HepG2 (cell line): Measurements from ENCODE around the gene TRIM27. TPM values are rescaled to one million over a fixed set of nuclear protein-coding genes. Genes with fewer than 3 reads are reported as not detected.

Source experiments
- CC2D1A ChIP-seq: sonication (generic); formaldehyde crosslinking; IDR thresholded peaks from 2 replicates; pipeline ENCODE4 v1.8.1; 2023; ENCODE audit warnings: mild to moderate bottlenecking, missing genetic modification reagents
- ELF4 ChIP-seq: sonication (generic); formaldehyde crosslinking; IDR thresholded peaks from 2 replicates; pipeline ENCODE4 v1.5.0; 2020; ENCODE audit warnings: missing genetic modification reagents, mild to moderate bottlenecking, moderate library complexity, borderline replicate concordance
- FOXO1 ChIP-seq: sonication (generic); formaldehyde crosslinking; IDR thresholded peaks from 2 replicates; pipeline ENCODE4 v1.4.0; 2020; ENCODE audit warnings: missing genetic modification reagents
- HIVEP1 ChIP-seq: sonication (generic); formaldehyde crosslinking; IDR thresholded peaks from 2 replicates; pipeline ENCODE4 v1.4.0; 2020; ENCODE audit warnings: mild to moderate bottlenecking, missing genetic modification reagents
- HNF4G ChIP-seq, 2 experiments: sonication (generic) in 1 of 2; formaldehyde crosslinking in 1 of 2; IDR thresholded peaks; 2 replicates each; pipeline versions ENCODE4 v1.4.0 to v1.6.1; 2011 to 2020; ENCODE audit warnings: borderline replicate concordance in 2 of 2, low read depth in 2 of 2, mild to moderate bottlenecking in 2 of 2, low read length in 1 of 2, missing genetic modification reagents in 1 of 2, moderate library complexity in 1 of 2
- HOXA3 ChIP-seq: sonication (generic); formaldehyde crosslinking; IDR thresholded peaks from 2 replicates; pipeline ENCODE4 v1.5.0; 2020; ENCODE audit warnings: missing genetic modification reagents
- KDM4B ChIP-seq: sonication (generic); formaldehyde crosslinking; IDR thresholded peaks from 2 replicates; pipeline ENCODE4 v1.4.0; 2020; ENCODE audit warnings: missing genetic modification reagents
- NCOA2 ChIP-seq: sonication (generic); formaldehyde crosslinking; IDR thresholded peaks from 2 replicates; pipeline ENCODE4 v1.8.0; 2022; ENCODE audit warnings: inconsistent platforms
- NR2F6 ChIP-seq, 2 experiments: IDR thresholded peaks; 2 replicates each; pipeline ENCODE4 v1.6.1; 2016; ENCODE audit warnings: antibody characterized with exemption in 1 of 2, mild to moderate bottlenecking in 1 of 2
- ONECUT2 ChIP-seq: sonication (generic); formaldehyde crosslinking; IDR thresholded peaks from 2 replicates; pipeline ENCODE4 v1.4.0; 2020; ENCODE audit warnings: missing genetic modification reagents
- PHF20 ChIP-seq: sonication (generic); formaldehyde crosslinking; IDR thresholded peaks from 2 replicates; pipeline ENCODE4 v1.5.0; 2020; ENCODE audit warnings: mild to moderate bottlenecking, missing genetic modification reagents
- PITX1 ChIP-seq: sonication (generic); formaldehyde crosslinking; IDR thresholded peaks from 2 replicates; pipeline ENCODE4 v1.5.1; 2020; ENCODE audit warnings: mild to moderate bottlenecking, missing genetic modification reagents
- POLR2AphosphoS5 ChIP-seq: IDR thresholded peaks from 2 replicates; pipeline ENCODE4 v1.6.1; 2012; ENCODE audit warnings: low read depth, low read length
- RCOR2 ChIP-seq: IDR thresholded peaks from 2 replicates; pipeline ENCODE4 v1.6.1; 2016; ENCODE audit warnings: missing biosample characterization, missing genetic modification reagents
- SRSF4 ChIP-seq: fragments of 200-400 bp; formaldehyde crosslinking; IDR thresholded peaks from one replicate; pipeline ENCODE4 v1.6.1; 2018; ENCODE audit warnings: mild to moderate bottlenecking, low read depth, low read length, moderate library complexity; ENCODE audit not compliant: poor library complexity, severe bottlenecking
- TCF7L2 ChIP-seq: IDR thresholded peaks from 2 replicates; pipeline ENCODE4 v1.6.1; 2011; ENCODE audit warnings: mild to moderate bottlenecking, low read depth, low read length, moderate library complexity
- ZBTB38 ChIP-seq: sonication (generic); formaldehyde crosslinking; IDR thresholded peaks from 2 replicates; pipeline ENCODE4 v1.5.1; 2020; ENCODE audit warnings: mild to moderate bottlenecking, missing genetic modification reagents
- ZMAT3 ChIP-seq: sonication (generic); formaldehyde crosslinking; conservative IDR thresholded peaks from 2 replicates; pipeline ENCODE4 v1.7.0; 2021; ENCODE audit warnings: missing genetic modification reagents
- ZNF124 ChIP-seq: sonication (generic); formaldehyde crosslinking; IDR thresholded peaks from 2 replicates; pipeline ENCODE4 v1.4.0; 2020; ENCODE audit warnings: missing genetic modification reagents
- ZNF260 ChIP-seq: sonication (generic); formaldehyde crosslinking; IDR thresholded peaks from 2 replicates; pipeline ENCODE4 v1.4.0; 2020; ENCODE audit warnings: missing genetic modification reagents, low read depth, mild to moderate bottlenecking, borderline replicate concordance
- ZNF441 ChIP-seq: sonication (generic); formaldehyde crosslinking; IDR thresholded peaks from 2 replicates; pipeline ENCODE4 v1.7.0; 2021; ENCODE audit warnings: missing genetic modification reagents, borderline replicate concordance
- ZNF660 ChIP-seq: sonication (generic); formaldehyde crosslinking; IDR thresholded peaks from 2 replicates; pipeline ENCODE4 v1.5.1; 2020; ENCODE audit warnings: mild to moderate bottlenecking, low read depth, missing genetic modification reagents, borderline replicate concordance
- ZNF672 ChIP-seq: sonication (generic); formaldehyde crosslinking; IDR thresholded peaks from 2 replicates; pipeline ENCODE4 v1.8.1; 2022; ENCODE audit warnings: missing genetic modification reagents
- ZNF674 ChIP-seq: sonication (generic); formaldehyde crosslinking; IDR thresholded peaks from 2 replicates; pipeline ENCODE4 v1.5.0; 2020; ENCODE audit warnings: low read depth, mild to moderate bottlenecking, missing genetic modification reagents
- polyA plus RNA-seq, 8 experiments: library from polyadenylated mRNA; depleted of rRNA in 3 of 8; stranded (reverse) in 7 of 8; unstranded in 1 of 8; fragments of >200 nt; fragmentation: Illumina TruSeq in 4 of 8; extraction: Trizol in 4 of 8; gene quantifications; 2 replicates each; pipeline versions ENCODE4 v1.2.1 to v1.2.3, GENCODE V29; 2011 to 2016; ENCODE audit warnings: low read depth in 4 of 8, missing spikeins in 1 of 8, mixed read lengths in 1 of 8; ENCODE audit not compliant: insufficient read depth in 1 of 8
- total RNA-seq, 5 experiments: library from RNA; depleted of rRNA; stranded (reverse); fragments of >200 nt; fragmentation: Illumina TruSeq; extraction: Trizol; gene quantifications; 2 replicates each; pipeline ENCODE4 v1.2.3, GENCODE V29; 2016; ENCODE audit warnings: low read depth in 1 of 5
- TF ChIP-seq, protein P1 (sequence below): sonication (generic); formaldehyde crosslinking; IDR thresholded peaks from 2 replicates; pipeline ENCODE4 v1.5.1; 2020; ENCODE audit warnings: mild to moderate bottlenecking, missing genetic modification reagents
- TF ChIP-seq, protein P2 (sequence below): sonication (generic); formaldehyde crosslinking; IDR thresholded peaks from 2 replicates; pipeline ENCODE4 v1.4.0; 2020; ENCODE audit warnings: mild to moderate bottlenecking, missing genetic modification reagents
- TF ChIP-seq, protein P3 (sequence below): IDR thresholded peaks from 2 replicates; pipeline ENCODE4 v1.6.1; 2018; ENCODE audit warnings: missing genetic modification reagents, mild to moderate bottlenecking, missing compliant biosample characterization

Gene TRIM27
- total and polyA plus RNA-seq, 2 of the 13 experiments (the other 11 are each of a cell fraction or from before 2014, with no cell fraction given), result 88.6 to 112 TPM

GRCh38 chr6:28947831-28948270 is 24.1 kb upstream of the TRIM27 start (continued):
- TF ChIP-seq, protein P1, sequence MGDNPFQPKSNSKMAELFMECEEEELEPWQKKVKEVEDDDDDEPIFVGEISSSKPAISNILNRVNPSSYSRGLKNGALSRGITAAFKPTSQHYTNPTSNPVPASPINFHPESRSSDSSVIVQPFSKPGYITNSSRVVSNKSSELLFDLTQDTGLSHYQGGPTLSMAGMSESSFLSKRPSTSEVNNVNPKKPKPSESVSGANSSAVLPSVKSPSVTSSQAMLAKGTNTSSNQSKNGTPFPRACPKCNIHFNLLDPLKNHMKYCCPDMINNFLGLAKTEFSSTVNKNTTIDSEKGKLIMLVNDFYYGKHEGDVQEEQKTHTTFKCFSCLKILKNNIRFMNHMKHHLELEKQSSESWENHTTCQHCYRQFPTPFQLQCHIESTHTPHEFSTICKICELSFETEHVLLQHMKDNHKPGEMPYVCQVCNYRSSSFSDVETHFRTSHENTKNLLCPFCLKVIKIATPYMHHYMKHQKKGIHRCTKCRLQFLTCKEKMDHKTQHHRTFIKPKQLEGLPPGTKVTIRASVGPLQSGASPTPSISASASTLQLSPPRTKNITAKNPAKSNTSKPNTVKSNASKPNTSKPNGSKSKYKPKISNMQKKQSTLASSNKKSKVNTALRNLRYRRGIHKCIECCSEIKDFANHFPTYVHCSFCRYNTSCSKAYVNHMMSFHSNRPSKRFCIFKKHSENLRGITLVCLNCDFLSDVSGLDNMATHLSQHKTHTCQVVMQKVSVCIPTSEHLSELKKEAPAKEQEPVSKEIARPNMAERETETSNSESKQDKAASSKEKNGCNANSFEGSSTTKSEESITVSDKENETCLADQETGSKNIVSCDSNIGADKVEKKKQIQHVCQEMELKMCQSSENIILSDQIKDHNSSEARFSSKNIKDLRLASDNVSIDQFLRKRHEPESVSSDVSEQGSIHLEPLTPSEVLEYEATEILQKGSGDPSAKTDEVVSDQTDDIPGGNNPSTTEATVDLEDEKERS (CRISPR knock-in tag), result no peak
- TF ChIP-seq ELF4 (CRISPR knock-in tag) (no peak), ZMAT3 (no peak), CC2D1A (no peak), SRSF4 (no peak), NR2F6 (IDR thresholded peaks at IDR 0.05) (peak; percentile 39; the same call in 1 of the 2 replicates), NR2F6 (CRISPR knock-in tag; IDR thresholded peaks at IDR 0.05) (peak; percentile 47; the same call in 1 of the 2 replicates), PITX1 (CRISPR knock-in tag) (peak; percentile 57; the same call in 1 of the 2 replicates), HIVEP1 (CRISPR knock-in tag) (no peak), FOXO1 (CRISPR knock-in tag) (0 out of 2 replicates have a peak, but pooled peaks have one; percentile 33), ZNF672 (CRISPR knock-in tag) (no peak), TCF7L2 (no peak), HOXA3 (CRISPR knock-in tag) (peak; percentile 34; the same call in 1 of the 2 replicates), ZBTB38 (CRISPR knock-in tag) (peak; percentile 50; the same call in 1 of the 2 replicates), KDM4B (CRISPR knock-in tag) (no peak), PHF20 (CRISPR knock-in tag) (no peak), ZNF260 (no peak), HNF4G (IDR thresholded peaks at IDR 0.05; ENCODE audit: borderline replicate concordance, low read depth, low read length) (no peak), HNF4G (CRISPR knock-in tag; IDR thresholded peaks at IDR 0.05; ENCODE audit: borderline replicate concordance, low read depth) (no peak), ZNF124 (CRISPR knock-in tag) (peak; percentile 64; the same call in 1 of the 2 replicates), ZNF674 (CRISPR knock-in tag) (no peak), ZNF441 (CRISPR knock-in tag) (0 out of 2 replicates have a peak, but pooled peaks have one; percentile 29), ZNF660 (CRISPR knock-in tag) (no peak), RCOR2 (no peak), NCOA2 (CRISPR knock-in tag) (no peak), ONECUT2 (CRISPR knock-in tag) (no peak), POLR2AphosphoS5 (no peak)
- TF ChIP-seq, protein P2, sequence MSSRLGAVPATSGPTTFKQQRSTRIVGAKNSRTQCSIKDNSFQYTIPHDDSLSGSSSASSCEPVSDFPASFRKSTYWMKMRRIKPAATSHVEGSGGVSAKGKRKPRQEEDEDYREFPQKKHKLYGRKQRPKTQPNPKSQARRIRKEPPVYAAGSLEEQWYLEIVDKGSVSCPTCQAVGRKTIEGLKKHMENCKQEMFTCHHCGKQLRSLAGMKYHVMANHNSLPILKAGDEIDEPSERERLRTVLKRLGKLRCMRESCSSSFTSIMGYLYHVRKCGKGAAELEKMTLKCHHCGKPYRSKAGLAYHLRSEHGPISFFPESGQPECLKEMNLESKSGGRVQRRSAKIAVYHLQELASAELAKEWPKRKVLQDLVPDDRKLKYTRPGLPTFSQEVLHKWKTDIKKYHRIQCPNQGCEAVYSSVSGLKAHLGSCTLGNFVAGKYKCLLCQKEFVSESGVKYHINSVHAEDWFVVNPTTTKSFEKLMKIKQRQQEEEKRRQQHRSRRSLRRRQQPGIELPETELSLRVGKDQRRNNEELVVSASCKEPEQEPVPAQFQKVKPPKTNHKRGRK (CRISPR knock-in tag), result no peak
- TF ChIP-seq, protein P3, sequence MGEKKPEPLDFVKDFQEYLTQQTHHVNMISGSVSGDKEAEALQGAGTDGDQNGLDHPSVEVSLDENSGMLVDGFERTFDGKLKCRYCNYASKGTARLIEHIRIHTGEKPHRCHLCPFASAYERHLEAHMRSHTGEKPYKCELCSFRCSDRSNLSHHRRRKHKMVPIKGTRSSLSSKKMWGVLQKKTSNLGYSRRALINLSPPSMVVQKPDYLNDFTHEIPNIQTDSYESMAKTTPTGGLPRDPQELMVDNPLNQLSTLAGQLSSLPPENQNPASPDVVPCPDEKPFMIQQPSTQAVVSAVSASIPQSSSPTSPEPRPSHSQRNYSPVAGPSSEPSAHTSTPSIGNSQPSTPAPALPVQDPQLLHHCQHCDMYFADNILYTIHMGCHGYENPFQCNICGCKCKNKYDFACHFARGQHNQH (CRISPR knock-in tag), result 0 out of 2 replicates have a peak, but pooled peaks have one; percentile 37
